KOPT-K1 (cell line): ENCODE results near the gene ENPP7.

Experiments used
- H3K27ac ChIP-seq: fragments of 200-600 bp; sonication (generic); 2 replicates; pipeline ENCODE4 v1.5.1; 2016; ENCODE audit warnings: antibody characterized with exemption, mild to moderate bottlenecking, low read depth, low read length; ENCODE audit not compliant: poor library complexity, severe bottlenecking
- H3K36me3 ChIP-seq: fragments of 200-600 bp; sonication (generic); 2 replicates; pipeline ENCODE4 v1.5.1; 2017; ENCODE audit warnings: antibody characterized with exemption, mild to moderate bottlenecking, low read length, moderate library complexity; ENCODE audit not compliant: insufficient read depth
- H3K9me3 ChIP-seq: fragments of 200-600 bp; sonication (generic); 2 replicates; pipeline ENCODE4 v1.5.1; 2017; ENCODE audit warnings: antibody characterized with exemption, low read length, mild to moderate bottlenecking; ENCODE audit not compliant: insufficient read depth, poor library complexity, severe bottlenecking

The ENPP7 gene

DNA sequence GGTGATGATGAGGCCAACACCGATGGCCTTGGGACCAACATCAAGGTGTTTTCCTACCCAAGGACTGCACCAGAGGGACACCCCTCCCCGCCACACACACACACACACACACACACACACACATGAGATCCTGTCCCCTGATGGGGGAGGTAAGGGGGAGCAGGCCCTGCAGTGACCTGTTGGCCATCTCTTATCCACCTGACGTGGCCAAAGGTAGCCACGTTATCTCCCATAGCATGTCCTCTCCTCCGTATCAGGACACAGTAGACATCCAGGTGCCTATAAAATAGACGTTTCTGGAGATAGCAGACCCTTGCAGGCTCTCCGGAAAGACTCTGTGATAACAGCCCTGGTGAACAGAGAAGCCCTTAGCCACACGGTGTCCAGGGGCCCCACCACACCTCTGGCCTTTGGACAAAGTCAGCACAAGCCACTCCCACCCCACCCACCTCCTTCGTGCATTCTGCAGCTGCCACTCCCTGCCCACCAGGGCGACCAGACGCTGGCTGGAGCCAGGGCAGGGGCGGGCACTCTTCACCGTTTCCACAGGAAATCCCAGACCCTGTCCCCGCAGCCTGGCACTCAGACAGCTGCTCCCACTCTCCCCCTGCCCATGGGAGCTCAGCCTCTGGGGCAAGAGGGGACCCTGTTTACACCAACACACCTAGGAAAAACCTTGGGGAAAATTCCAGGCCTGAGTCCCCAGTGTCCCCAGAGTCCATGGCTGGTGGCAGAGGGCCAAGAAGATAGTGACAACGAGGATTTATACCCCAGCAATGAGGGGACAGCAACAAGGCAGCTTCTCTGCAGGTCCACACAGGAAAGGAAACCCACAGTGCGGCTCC is 15.4 kb upstream of the ENPP7 start:
- H3K36me3 ChIP-seq = no peaks in the 10 kb centered on the region
- no peaks in the 10 kb centered on the region for H3K9me3 ChIP-seq
- no peak overlapping the region for H3K27ac ChIP-seq

DNA sequence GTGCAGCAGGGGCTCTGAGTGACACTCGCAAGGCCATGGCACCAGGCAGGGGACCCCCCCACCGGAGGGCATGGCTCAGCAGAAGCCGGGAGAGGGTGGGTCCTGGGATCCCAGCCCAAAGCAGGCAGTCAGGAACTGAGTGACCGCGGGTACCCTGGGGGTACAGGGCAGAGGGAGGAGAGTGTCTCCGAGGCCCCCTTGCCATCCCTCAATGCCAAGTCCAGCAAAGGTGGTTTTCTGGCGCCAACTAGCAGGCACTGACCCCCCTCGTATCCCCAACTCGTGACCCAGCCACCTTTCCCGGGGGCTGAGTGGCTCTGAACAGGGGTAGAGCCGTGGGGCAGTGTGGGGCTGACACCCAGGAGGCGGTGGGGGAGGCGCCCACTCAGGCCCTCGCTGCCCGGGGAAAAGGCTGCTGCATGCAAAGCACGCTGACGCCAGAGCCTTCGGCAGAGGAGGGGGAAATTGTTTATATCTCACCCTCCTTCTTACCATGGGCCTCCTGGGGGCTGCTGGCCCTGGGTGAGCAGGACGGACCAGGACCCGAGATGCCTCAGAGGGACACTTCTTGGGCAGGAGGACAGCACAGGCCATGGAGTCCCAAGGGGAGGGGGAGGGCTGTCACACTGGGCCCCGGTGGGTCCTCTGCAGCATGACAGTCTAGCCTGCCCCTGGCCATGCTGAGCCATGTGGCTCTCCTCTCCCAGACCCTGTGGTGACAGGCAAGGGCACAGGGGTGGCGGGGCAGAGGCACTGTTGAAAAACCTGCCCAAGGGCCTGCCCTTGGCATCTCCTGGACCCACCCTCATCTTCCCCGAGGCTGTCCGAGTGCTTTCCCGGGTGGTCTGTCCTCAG is 14.6 kb upstream of the ENPP7 start:
- Histone ChIP-seq H3K36me3 (no peaks in the 10 kb centered on the region), H3K27ac (no peak overlapping the region), H3K9me3 (no peaks in the 10 kb centered on the region)

DNA sequence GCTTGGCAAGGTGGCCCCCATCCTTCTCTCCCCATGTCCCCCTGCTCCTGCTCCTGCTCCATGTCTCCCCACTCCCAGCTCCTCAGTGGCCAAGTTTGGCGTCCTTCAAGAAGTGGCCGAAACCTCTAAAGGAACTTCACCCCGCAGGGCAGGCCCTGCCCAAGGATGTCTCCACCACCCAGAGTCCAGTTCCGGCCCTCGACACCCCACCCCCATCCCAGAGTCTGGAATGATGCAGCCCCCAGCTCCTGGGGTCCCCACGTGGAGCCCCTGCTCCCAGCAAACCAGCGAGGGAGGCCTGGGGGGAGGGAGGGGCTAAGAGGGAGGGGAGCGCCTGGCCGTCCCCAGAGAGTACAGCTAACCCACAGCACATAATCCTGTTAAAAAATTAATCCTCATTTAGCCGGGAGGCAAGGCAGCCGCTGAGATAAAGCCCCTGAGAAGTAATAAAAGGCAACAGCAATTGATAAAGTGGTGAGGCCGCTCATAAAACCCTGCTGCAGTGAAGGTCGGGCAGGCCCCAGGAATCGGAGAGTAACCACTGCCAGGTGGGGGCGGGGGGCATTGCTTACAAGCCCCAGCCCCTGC is 9.9 kb upstream of the ENPP7 start:
- H3K9me3 ChIP-seq = no peaks in the 10 kb centered on the region
- H3K36me3 ChIP-seq = no peaks in the 10 kb centered on the region
- H3K27ac ChIP-seq = no peak overlapping the region

DNA sequence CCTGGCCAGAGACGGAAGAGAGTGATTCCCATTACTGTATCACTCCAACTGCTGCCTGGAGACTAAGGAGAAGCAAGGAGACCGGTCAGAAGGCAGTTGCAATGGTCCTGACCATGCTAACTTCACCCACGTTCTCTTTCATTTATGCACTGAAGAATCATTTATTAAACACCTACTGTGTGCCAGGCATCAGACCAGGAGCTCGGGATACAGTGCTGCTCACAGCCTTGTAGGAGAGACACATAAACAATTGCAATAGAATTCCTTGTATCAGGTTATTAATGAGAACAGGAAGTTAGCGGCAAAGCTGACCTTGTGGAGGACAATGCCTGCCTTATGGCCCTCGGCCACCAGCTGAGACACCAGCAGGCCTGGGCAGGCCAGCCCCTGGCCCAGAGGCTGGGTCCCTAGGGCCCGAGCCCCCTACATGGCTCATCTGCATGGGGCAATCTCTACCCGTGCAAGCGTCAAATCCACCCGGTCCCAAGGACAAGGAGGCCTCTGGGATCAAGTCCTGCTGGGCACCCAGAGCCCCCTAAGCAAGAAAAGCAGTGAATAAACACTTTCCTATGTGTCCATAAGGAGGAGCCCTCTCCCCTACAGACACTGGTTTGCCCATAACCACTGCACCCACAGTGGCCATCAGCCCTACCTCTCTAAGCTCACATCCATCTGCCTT is 8.6 kb upstream of the ENPP7 start:
- no peaks in the 10 kb centered on the region for H3K36me3 ChIP-seq
- no peak overlapping the region for H3K27ac ChIP-seq
- no peaks in the 10 kb centered on the region for H3K9me3 ChIP-seq

DNA sequence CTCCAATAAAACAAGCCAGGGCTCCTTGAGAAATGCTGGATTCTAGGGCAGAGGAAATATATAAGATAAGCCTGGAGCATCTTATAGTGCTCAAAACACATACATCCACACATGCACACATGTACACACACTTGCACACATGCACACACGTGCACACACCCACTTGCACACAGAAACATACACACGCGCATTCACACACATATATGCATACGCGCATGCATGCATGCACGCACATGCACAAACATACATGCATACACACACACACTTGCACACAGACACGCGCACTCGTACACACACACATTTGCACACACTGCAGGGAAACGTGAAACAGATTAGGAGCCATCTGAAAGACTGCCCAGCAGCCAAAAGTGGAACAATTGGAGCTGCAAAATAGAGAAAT is 8.0 kb upstream of the ENPP7 start:
- no peak overlapping the region for H3K27ac ChIP-seq
- H3K36me3 ChIP-seq = no peaks in the 10 kb centered on the region
- H3K9me3 ChIP-seq = no peaks in the 10 kb centered on the region

DNA sequence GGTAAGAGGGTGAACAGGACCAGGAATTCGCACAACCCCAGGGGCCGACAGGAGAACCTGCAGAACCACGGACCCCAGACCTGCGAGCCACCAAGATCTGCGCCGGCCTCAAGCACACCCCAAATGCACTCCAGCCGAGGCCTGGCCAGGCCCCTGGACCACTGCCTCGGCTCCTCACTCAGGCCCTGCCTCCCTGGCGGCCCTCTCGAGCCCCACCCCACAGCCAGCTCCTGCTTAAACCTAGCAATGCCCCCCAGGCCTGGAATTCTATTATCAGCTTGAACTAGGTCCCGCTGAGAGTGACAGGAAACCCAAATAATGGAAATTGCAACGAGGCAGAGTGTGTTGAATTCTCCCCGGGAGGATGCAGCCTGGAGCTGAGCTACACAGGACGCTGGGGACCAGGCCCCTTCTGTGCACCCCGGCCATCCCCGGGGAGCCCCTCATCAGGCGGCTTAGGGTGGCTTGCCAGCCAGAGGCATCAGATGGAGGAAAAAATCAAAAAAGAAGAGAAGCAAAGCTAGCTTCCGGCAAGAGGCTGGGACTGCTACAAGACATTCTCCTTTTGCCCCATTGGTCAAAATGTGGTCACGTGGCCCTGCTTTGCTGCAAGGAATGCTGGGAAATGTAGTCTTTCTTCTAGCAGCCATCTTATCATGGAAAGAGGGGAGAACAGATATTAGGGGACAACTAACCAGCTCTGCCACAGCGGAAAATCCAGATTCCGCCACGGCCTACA is 2.4 kb upstream of the ENPP7 start:
- Histone ChIP-seq H3K27ac (peak overlapping the region; percentile 30), H3K36me3 (no peaks in the 10 kb centered on the region), H3K9me3 (no peaks in the 10 kb centered on the region)

DNA sequence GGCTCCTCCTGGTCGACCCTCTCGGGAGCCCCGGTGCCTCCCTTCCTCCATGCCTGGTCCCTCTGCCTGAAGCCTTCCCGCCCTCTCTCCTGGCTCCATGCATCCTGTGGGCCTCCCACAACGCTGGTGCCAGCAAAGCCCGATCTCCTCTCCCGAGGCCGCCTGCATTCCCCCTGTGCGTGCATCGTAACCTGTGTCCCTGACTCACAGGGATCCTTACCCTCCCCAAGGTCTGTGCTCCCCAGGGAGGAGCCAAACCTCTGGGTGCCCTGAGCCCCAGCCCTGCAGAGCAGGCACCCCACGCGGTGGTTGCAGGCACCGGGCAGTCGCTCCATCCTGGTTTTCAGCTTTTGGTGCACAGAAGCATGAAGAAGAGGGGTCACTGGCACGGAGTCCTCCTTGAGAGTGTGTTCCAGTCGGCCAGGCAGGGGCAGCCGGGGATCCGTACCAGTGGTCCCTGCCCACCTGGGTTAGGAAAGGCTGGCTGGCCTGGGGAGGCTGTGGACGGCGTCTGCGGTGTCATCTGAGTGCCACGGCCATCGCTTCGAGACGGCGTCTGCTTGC is 1.8 kb upstream of the ENPP7 start:
- Histone ChIP-seq H3K36me3 (no peaks in the 10 kb centered on the region), H3K27ac (no peak overlapping the region)

DNA sequence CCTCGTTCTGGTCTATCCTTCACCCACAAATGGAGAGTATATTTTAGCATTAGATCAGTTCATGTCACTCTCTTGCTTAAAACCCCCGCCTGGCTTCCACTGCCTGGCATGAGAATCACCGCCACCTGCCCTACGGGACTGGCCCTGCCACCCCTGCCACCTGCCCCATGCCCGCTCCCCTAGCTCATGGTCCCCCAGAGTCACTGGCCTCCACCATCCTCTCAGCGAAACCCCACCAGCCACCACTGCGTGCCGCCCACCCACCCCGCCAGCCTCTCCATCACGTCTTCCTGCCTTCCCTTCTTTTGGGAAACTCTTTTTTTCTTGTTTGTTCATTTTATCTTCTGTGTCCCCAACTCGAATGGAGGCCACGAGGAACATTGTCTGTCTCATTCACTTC is 982 bp upstream of the ENPP7 start:
- H3K9me3 ChIP-seq = no peaks in the 10 kb centered on the region
- H3K36me3 ChIP-seq = no peaks in the 10 kb centered on the region
- H3K27ac ChIP-seq = no peak overlapping the region

More for the DNA sequence above, 1.8 kb upstream of the ENPP7 start:
- H3K9me3 ChIP-seq = no peaks in the 10 kb centered on the region

DNA sequence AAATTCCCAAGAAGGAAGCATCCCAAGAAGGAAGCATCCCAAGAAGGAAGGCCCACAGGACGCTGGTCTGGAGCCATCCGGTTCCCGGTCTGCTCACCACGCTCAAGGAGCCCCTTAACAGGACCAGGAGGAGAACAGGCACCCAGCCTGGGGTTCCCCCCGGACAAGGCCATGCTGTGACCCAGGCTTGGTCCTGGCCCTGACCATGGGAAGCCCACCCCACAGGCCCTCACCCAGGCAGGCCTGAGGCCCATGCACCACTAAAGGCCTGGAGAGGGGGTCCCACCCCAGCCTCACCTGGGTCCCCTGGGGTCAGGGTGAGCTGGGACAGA is 340 bp upstream of the ENPP7 start:
- Histone ChIP-seq H3K36me3 (no peaks in the 10 kb centered on the region), H3K9me3 (no peaks in the 10 kb centered on the region), H3K27ac (no peak overlapping the region)

DNA sequence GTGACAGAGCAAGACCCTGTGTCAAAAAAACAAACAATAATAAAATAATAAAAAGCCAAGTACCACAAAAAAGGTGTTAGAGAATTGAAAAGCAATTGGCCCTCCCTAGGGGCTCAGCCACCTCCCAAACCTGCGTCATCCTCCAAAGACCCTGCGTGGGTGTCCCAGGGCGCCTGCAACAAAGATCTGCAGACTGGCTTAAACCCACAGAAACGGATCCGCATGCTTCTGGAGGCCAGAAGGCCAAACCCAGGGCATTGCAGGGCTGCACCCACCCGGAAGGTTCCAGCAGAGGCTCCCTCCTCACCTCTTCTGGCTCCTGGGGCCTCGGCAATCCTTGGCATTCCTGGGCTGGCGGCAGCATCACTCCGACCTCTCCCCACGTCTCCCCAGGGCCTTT is 1.5 kb downstream of the ENPP7 start:
- H3K27ac ChIP-seq = no peak overlapping the region
- H3K36me3 ChIP-seq = no peaks in the 10 kb centered on the region
- H3K9me3 ChIP-seq = no peaks in the 10 kb centered on the region

DNA sequence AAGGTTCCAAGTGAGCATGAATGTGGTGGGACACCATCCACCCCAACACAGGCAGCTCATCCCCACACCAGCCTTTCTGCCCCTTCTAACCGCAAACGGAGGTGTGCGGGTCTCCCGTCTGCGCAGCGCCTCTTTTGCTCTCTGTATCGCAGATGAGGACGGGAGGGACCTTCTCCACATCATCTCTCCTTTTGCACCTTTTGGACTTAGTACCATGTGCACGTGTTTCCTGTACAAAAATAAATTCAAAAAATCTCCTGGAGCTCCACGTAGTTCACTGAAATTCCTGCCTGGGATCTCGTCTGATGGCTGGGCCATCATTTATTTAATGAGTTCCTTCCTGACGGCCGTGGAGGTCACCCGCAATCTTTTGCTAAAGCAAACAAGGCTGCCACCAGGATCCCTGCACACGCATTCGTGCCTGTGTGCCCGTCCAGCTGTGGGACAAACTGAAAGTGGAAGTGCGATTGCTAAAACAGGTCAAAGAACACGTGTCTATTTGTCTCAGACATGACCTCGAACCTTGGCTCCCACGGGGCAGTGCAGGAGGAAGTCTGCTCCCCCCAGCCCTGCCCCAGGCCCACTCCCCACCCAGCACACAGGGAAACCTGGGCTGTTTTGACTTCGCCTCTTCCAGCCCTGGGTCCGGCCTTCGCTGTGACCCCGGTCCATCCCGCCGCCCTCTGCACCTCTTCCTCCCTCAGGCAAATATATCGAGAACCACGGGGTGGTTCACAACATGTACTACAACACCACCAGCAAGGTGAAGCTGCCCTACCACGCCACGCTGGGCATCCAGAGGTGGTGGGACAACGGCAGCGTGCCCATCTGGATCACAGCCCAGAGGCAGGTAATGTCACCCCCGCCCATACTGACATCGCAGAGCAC is 2.3 kb downstream of the ENPP7 start:
- Histone ChIP-seq H3K9me3 (no peaks in the 10 kb centered on the region), H3K27ac (no peak overlapping the region)

DNA sequence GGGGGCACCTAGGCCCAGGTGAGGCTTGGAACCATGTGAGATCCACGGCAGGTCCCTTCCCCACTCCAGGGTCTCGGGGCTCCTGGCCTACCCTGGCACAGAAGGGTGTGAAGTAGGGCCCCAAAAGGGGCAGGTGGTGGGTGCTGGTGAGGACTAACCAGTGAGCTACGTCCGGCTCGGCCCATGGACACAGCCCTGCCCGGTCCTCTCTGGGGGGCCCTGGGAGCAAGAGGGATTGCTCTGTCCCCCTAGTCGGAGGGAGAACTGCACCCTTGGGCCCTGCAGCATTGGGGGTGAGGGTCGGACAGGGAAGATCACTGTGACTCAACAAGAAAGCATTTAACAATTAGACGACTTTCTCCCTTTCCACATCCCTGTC is 2.9 kb downstream of the ENPP7 start:
- Histone ChIP-seq H3K36me3 (no peaks in the 10 kb centered on the region), H3K27ac (no peak overlapping the region), H3K9me3 (no peaks in the 10 kb centered on the region)

More for the DNA sequence above, 2.3 kb downstream of the ENPP7 start:
- H3K36me3 ChIP-seq = no peaks in the 10 kb centered on the region

DNA sequence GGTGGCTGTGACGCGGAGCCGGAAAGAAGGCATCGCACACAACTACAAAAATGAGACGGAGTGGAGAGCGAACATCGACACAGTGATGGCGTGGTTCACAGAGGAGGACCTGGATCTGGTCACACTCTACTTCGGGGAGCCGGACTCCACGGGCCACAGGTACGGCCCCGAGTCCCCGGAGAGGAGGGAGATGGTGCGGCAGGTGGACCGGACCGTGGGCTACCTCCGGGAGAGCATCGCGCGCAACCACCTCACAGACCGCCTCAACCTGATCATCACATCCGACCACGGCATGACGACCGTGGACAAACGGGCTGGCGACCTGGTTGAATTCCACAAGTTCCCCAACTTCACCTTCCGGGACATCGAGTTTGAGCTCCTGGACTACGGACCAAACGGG is 4.4 kb downstream of the ENPP7 start:
- H3K9me3 ChIP-seq = no peaks in the 10 kb centered on the region
- H3K36me3 ChIP-seq = no peaks in the 10 kb centered on the region
- H3K27ac ChIP-seq = no peak overlapping the region
